Uterus (tissue), 2 donors: ENCODE results near the gene MRPL37.

Source experiments
- POLR2A ChIP-seq, 2 donors: fragments of 450-650 bp; IDR thresholded peaks; one replicate each; pipeline ENCODE4 v1.6.1; 2016; ENCODE audit warnings: antibody characterized with exemption in 2 of 2, mild to moderate bottlenecking in 1 of 2, moderate library complexity in 1 of 2
- TF ChIP-seq, protein P1 (sequence below), 4 experiments: fragments of 200-600 bp in 2 of 4; fragments of 450-650 bp in 2 of 4; sonication (generic) in 2 of 4; IDR thresholded peaks; one replicate each; pipeline ENCODE4 v1.5.1; 2016 to 2019; ENCODE audit warnings: antibody characterized with exemption in 4 of 4, mild to moderate bottlenecking in 2 of 4, moderate library complexity in 1 of 4

DNA sequence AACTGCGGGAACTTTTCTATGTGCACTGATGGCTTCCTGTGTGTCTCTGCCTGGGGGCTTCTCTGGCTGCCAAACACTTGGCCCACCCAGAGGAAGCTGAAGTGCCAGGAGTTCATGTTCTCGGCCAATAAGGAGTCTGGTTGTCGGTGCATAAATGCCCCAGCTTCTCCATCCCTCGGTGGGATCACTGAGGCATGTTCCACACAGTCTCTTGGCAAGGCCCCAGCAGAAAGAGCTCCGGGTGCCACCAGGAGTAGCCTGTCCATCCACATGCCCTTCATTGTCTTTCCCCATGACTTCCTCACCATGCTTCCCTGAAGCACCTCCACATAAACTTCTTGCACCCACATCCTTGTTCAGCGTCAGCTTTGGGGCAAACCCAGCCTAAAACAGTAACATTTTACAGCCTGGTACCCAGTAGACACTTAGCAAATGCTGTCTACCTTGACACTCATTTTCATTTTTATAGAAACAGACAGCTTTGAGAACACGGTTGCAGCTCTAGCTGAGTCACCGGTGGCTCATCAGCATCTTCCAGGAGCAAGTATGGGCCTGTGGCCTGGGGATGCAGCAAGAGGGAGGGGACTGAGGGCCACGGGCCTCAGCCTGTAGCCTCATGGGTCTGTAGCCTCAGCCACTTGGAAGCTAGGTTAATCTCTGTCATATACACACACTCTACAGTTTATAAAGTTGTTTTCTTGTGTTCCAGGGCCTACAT is 32.4 kb upstream of the MRPL37 start:
- TF ChIP-seq, protein P1, sequence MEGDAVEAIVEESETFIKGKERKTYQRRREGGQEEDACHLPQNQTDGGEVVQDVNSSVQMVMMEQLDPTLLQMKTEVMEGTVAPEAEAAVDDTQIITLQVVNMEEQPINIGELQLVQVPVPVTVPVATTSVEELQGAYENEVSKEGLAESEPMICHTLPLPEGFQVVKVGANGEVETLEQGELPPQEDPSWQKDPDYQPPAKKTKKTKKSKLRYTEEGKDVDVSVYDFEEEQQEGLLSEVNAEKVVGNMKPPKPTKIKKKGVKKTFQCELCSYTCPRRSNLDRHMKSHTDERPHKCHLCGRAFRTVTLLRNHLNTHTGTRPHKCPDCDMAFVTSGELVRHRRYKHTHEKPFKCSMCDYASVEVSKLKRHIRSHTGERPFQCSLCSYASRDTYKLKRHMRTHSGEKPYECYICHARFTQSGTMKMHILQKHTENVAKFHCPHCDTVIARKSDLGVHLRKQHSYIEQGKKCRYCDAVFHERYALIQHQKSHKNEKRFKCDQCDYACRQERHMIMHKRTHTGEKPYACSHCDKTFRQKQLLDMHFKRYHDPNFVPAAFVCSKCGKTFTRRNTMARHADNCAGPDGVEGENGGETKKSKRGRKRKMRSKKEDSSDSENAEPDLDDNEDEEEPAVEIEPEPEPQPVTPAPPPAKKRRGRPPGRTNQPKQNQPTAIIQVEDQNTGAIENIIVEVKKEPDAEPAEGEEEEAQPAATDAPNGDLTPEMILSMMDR (IDR thresholded peaks at IDR 0.05): no peak
- TF ChIP-seq POLR2A (IDR thresholded peaks at IDR 0.05): no peak
